Measurements from ENCODE around the gene AP2S1.
A peak's percentile ranks its signal among the peaks of the same experiment; 100 is the strongest.
"Not testable (repeated sequence)": the region's sequence is repeated elsewhere in the genome, so short reads cannot be mapped to it uniquely, and the experiment has no call there.

Gene AP2S1

GRCh38 chr19:46839752-46840497 lies 10.7 kb downstream of the AP2S1 start:
- peak in 2 of 3 experiments; percentile 51 to 76 for DNase-seq

- no peak for DNase-seq
These were observed 12.5 kb downstream of the AP2S1 start for GRCh38 chr19:46838160-46838559.

- no peak for DNase-seq
These were observed 15.7 kb downstream of the AP2S1 start for GRCh38 chr19:46834984-46835383.

- DNase-seq: no peak
These were observed 16.5 kb downstream of the AP2S1 start for GRCh38 chr19:46834121-46834520.

- DNase-seq: no peak
These were observed 19.8 kb downstream of the AP2S1 start for GRCh38 chr19:46830864-46831263.

GRCh38 chr19:46828484-46828883 lies 22.2 kb downstream of the AP2S1 start:
- DNase-seq: no peak

GRCh38 chr19:46825731-46826055 lies 25.0 kb downstream of the AP2S1 start:
- DNase-seq: no peak

GRCh38 chr19:46824890-46825730 lies 25.5 kb downstream of the AP2S1 start:
- no peak for DNase-seq

GRCh38 chr19:46823049-46823448 lies 27.6 kb downstream of the AP2S1 start:
- no peak for DNase-seq

- DNase-seq: not testable (repeated sequence)
These were observed 28.2 kb downstream of the AP2S1 start for GRCh38 chr19:46822410-46822787.

- DNase-seq: no peak
These were observed 28.9 kb downstream of the AP2S1 start for GRCh38 chr19:46821512-46822409.

GRCh38 chr19:46818812-46819211 lies 31.8 kb downstream of the AP2S1 start:
- no peak for DNase-seq

GRCh38 chr19:46815833-46816627 lies 34.6 kb downstream of the AP2S1 start:
- DNase-seq: no peak

- DNase-seq: peak in 2 of 3 experiments; percentile 5 to 22
These were observed 36.7 kb downstream of the AP2S1 start for GRCh38 chr19:46813839-46814358.

- peak in 2 of 3 experiments; percentile 8 to 26 for DNase-seq
These were observed 37.4 kb downstream of the AP2S1 start for GRCh38 chr19:46812977-46813838.

- DNase-seq: no peak
These were observed 40.9 kb downstream of the AP2S1 start for GRCh38 chr19:46809534-46810272.

- no peak for DNase-seq
These were observed 44.0 kb downstream of the AP2S1 start for GRCh38 chr19:46806656-46807055.

- not testable (repeated sequence) for DNase-seq
These were observed 46.2 kb downstream of the AP2S1 start for GRCh38 chr19:46804432-46804831.

- no peak for DNase-seq
These were observed 47.1 kb downstream of the AP2S1 start for GRCh38 chr19:46803555-46803954.

GRCh38 chr19:46802152-46802551 lies 48.5 kb downstream of the AP2S1 start:
- DNase-seq: no peak
